ENCODE measurements around the gene STAB1. TPM values are rescaled to one million over a fixed set of nuclear protein-coding genes. Genes with fewer than 3 reads are reported as not detected.

STAB1 gene
- total RNA-seq, 1 experiment from 2014 or later: 0.33 TPM

- no peak overlapping the region for H3K9ac ChIP-seq (ENCODE audit: low read length)
- intact Hi-C loops (cut with micrococcal nuclease): no loop called here
- TF ChIP-seq, protein P1, sequence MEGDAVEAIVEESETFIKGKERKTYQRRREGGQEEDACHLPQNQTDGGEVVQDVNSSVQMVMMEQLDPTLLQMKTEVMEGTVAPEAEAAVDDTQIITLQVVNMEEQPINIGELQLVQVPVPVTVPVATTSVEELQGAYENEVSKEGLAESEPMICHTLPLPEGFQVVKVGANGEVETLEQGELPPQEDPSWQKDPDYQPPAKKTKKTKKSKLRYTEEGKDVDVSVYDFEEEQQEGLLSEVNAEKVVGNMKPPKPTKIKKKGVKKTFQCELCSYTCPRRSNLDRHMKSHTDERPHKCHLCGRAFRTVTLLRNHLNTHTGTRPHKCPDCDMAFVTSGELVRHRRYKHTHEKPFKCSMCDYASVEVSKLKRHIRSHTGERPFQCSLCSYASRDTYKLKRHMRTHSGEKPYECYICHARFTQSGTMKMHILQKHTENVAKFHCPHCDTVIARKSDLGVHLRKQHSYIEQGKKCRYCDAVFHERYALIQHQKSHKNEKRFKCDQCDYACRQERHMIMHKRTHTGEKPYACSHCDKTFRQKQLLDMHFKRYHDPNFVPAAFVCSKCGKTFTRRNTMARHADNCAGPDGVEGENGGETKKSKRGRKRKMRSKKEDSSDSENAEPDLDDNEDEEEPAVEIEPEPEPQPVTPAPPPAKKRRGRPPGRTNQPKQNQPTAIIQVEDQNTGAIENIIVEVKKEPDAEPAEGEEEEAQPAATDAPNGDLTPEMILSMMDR (conservative IDR thresholded peaks at IDR 0.05; ENCODE audit: low read depth, low read length): no peak
- TF ChIP-seq EZH2phosphoT487 (IDR thresholded peaks at IDR 0.05; ENCODE audit: borderline replicate concordance, low read length) (no peak), EZH2 (IDR thresholded peaks at IDR 0.05; ENCODE audit: low read length, unreplicated experiment) (no peak)
- no TSS peak for BruUV-seq (replicated peaks)
- peaks cover 18% of the 10 kb centered on the region for H3K36me3 ChIP-seq (ENCODE audit: low read depth, low read length)
- no peak overlapping the region for H2AFZ ChIP-seq (ENCODE audit: low read length)
- H3K9me3 ChIP-seq (ENCODE audit: low read length): no peaks in the 10 kb centered on the region
- H4K20me1 ChIP-seq (ENCODE audit: low read length): no peaks in the 10 kb centered on the region
- ATAC-seq (no peak), DNase-seq (no peak)
- H3K27me3 ChIP-seq (ENCODE audit: low read length): no peaks in the 10 kb centered on the region
- H3K79me2 ChIP-seq (ENCODE audit: low read length): no peaks in the 10 kb centered on the region
- H3K4me3 ChIP-seq (ENCODE audit: low read length): no peak overlapping the region
- H3F3A ChIP-seq (ENCODE audit: low read length, unreplicated experiment): no peaks in the 10 kb centered on the region
- no peak overlapping the region for H3K27ac ChIP-seq (ENCODE audit: low read length)
- no peaks in the 10 kb centered on the region for H3K9me2 ChIP-seq (replicated peaks; ENCODE audit: low read length)
- ChIA-PET CTCF (no interaction called here), POLR2A (ENCODE audit: unreplicated experiment) (no interaction called here)
- no peak overlapping the region for H3K4me2 ChIP-seq (ENCODE audit: low read length)
- H3K4me1 ChIP-seq (ENCODE audit: insufficient read depth, low read length): no peaks in the 10 kb centered on the region
Measured at GRCh38 chr3:52523386-52524257, 28.5 kb downstream of the STAB1 start.

DNA sequence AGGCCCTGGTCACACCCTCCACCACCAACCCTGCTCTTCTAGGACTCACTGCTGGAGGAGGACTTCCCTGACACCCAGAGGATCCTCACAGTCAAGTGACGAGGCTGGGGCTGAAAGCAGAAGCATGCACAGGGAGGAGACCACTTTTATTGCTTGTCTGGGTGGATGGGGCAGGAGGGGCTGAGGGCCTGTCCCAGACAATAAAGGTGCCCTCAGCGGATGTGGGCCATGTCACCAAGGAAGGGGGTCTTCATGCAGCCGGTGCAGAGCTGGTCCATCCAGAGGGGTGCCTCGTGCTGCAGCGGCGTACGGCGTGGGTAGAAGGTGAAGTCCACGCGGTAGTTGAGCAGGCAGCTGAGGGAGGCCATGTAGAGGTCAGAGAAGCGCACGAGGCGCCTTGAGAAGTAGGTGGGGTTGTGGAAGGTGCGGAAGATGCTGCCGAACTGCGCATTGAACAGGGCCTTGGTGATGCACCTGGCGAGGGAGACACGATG lies 29.2 kb downstream of the STAB1 start:
- Histone ChIP-seq H3K4me2 (ENCODE audit: low read length) (no peak overlapping the region), H4K20me1 (ENCODE audit: low read length) (no peaks in the 10 kb centered on the region), H3K4me1 (ENCODE audit: insufficient read depth, low read length) (no peaks in the 10 kb centered on the region), H3K9me2 (replicated peaks; ENCODE audit: low read length) (no peaks in the 10 kb centered on the region), H3K27ac (ENCODE audit: low read length) (no peak overlapping the region), H3K79me2 (ENCODE audit: low read length) (no peaks in the 10 kb centered on the region), H3K36me3 (ENCODE audit: low read depth, low read length) (peaks cover 18% of the 10 kb centered on the region), H2AFZ (ENCODE audit: low read length) (no peak overlapping the region), H3F3A (ENCODE audit: low read length, unreplicated experiment) (no peaks in the 10 kb centered on the region), H3K9me3 (ENCODE audit: low read length) (no peaks in the 10 kb centered on the region), H3K9ac (ENCODE audit: low read length) (no peak overlapping the region), H3K4me3 (ENCODE audit: low read length) (no peak overlapping the region), H3K27me3 (ENCODE audit: low read length) (no peaks in the 10 kb centered on the region)
- POLR2A ChIA-PET (ENCODE audit: unreplicated experiment): no interaction called here
- TF ChIP-seq, protein P1 (conservative IDR thresholded peaks at IDR 0.05; ENCODE audit: low read depth, low read length): no peak
- TF ChIP-seq EZH2 (IDR thresholded peaks at IDR 0.05; ENCODE audit: low read length, unreplicated experiment) (no peak), EZH2phosphoT487 (IDR thresholded peaks at IDR 0.05; ENCODE audit: borderline replicate concordance, low read length) (no peak)
- ATAC-seq (no peak), DNase-seq (no peak)
- TSS peak; percentile 49 for BruUV-seq (replicated peaks)
- intact Hi-C loops (cut with micrococcal nuclease): no loop called here
- CTCF ChIA-PET: no interaction called here

Data from PC-3 (cell line).